Prostate gland (tissue), 2 donors: ENCODE measurements around the gene PATL2.
"Not testable (repeated sequence)": the region's sequence is repeated elsewhere in the genome, so short reads cannot be mapped to it uniquely, and the experiment has no call there.

ENCODE experiments used
- POLR2AphosphoS5 ChIP-seq: sonication (generic); formaldehyde crosslinking; IDR thresholded peaks from one replicate; pipeline ENCODE4 v1.6.1; 2017; ENCODE audit warnings: antibody characterized with exemption
- TF ChIP-seq, protein P1 (sequence below), 4 experiments: fragments of 200-600 bp in 2 of 4; fragments of 450-650 bp in 2 of 4; sonication (generic) in 2 of 4; IDR thresholded peaks; 1 replicate in 3 of 4; 2 replicates in 1 of 4; pipeline ENCODE4 v1.5.1; 2016 to 2019; ENCODE audit warnings: antibody characterized with exemption in 4 of 4, mild to moderate bottlenecking in 2 of 4, moderate library complexity in 2 of 4

DNA sequence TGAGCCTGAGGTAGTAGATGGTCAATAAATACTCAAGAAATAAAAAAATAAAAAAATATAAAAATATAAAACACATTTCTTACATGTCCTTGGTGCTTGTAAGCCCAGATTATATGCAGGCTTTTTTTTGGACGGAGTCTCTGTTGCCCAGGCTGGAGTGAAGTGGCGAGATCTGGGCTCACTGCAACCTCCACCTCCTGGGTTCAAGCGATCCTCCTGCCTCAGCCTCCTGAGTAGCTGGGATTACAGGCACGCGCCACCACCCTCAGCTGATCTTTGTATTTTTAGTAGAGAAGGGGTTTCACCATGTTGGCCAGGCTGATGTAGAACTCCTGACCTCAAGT is 17.1 kb upstream of the PATL2 start:
- TF ChIP-seq, protein P1, sequence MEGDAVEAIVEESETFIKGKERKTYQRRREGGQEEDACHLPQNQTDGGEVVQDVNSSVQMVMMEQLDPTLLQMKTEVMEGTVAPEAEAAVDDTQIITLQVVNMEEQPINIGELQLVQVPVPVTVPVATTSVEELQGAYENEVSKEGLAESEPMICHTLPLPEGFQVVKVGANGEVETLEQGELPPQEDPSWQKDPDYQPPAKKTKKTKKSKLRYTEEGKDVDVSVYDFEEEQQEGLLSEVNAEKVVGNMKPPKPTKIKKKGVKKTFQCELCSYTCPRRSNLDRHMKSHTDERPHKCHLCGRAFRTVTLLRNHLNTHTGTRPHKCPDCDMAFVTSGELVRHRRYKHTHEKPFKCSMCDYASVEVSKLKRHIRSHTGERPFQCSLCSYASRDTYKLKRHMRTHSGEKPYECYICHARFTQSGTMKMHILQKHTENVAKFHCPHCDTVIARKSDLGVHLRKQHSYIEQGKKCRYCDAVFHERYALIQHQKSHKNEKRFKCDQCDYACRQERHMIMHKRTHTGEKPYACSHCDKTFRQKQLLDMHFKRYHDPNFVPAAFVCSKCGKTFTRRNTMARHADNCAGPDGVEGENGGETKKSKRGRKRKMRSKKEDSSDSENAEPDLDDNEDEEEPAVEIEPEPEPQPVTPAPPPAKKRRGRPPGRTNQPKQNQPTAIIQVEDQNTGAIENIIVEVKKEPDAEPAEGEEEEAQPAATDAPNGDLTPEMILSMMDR (IDR thresholded peaks at IDR 0.05), result not testable (repeated sequence)
- not testable (repeated sequence) for TF ChIP-seq POLR2AphosphoS5
